Suppressor macrophage treated with lipopolysaccharide for 4 hours (primary cell): ENCODE measurements around the gene CCDC107.

Experiments
- DNase-seq: peaks from one replicate; pipeline ENCODE4 v3.0.0-alpha.2; 2020

CCDC107 gene

DNA sequence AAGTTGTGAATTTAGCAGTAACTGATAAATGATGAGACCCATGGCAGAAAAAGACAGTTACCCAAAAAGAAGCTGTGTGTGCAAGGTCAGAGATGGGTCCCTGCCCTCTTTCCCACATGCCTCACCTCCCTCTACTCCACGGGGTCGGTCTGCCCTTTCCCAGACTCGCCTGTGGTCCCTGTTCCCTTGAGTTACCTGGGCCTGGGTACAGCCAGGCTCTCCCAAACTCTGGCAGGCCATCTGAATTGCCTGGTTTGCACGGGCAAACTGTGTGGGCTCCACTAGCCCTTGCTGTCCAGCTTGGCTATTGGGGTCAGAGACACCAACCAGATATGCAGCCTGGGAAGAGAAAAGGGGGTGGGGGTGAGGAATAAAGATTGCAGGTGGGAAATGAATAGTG, 50.1 kb downstream of the CCDC107 start:
- DNase-seq: no peak

DNA sequence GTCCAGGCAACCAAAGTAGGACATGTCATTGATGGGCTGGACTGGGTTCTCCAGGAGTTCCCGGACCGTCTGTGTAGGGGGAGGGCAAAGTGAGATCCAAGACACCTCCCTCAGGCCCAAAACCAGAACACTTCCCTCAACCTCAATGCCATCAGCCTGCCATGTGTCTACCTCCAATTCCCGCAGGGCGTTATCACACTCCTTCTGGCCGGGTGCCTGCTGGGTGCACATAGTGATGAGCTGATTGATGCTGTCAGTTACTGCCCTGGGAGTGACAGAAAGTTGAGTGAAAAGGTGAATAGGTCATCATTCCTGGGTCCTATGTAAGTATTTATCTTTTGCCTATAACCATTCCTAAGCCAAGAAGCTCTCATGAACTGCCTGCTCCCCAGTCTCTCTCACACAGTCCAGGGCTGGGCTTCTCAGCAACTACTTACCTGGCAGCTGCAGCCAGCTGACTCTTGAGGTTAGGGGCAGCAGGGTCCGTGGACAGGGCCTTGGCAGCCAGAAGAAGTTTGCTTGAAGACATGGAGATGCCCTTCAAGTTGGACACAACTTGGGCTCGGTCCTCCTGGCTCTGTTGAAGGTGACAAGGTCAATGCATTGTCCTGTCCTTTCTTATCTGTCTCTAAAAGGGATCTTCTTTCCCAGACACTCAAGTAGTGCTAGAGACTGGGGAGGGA, 52.9 kb downstream of the CCDC107 start:
- DNase-seq: no peak
